Naive thymus-derived CD4-positive, alpha-beta T cell (primary cell): Measurements from ENCODE around the gene HNRNPF. TPM values are rescaled to one million over a fixed set of nuclear protein-coding genes. Genes with fewer than 3 reads are reported as not detected.
A peak's percentile ranks its signal among the peaks of the same experiment; 100 is the strongest.
"Not testable (repeated sequence)": the region's sequence is repeated elsewhere in the genome, so short reads cannot be mapped to it uniquely, and the experiment has no call there.

Experiments
- ATAC-seq: fragments of 150-1000 bp; cut with Tn5 transposase; 2 replicates; pipeline ENCODE4 v1.10.0; 2021; ENCODE audit warnings: mild to moderate bottlenecking, moderate library complexity
- CTCF ChIA-PET: fragments of 350-600 bp; sonication (Branson Sonifier 250); formaldehyde crosslinking; loops from one replicate; lab custom pipeline; 2021; ENCODE audit warnings: antibody characterized with exemption; lab: Charles Lee
- POLR2A ChIA-PET: fragments of 350-600 bp; sonication (Branson Sonifier 250); formaldehyde crosslinking; loops from one replicate; lab custom pipeline; 2021; ENCODE audit warnings: antibody characterized with exemption, inconsistent platforms; lab: Charles Lee
- DNase-seq, 9 donors: peaks; one replicate each; pipeline versions ENCODE4 v3.0.0 to v3.0.0-alpha.2; 2020 to 2022; ENCODE audit warnings: mixed read lengths in 1 of 9
- H3K27ac ChIP-seq: one replicate; pipeline ENCODE4 v1.7.0; 2013; ENCODE audit warnings: mild to moderate bottlenecking, low read depth, low read length, moderate library complexity
- H3K27me3 ChIP-seq, 2 donors: one replicate each; pipeline ENCODE4 v1.7.0; 2013; ENCODE audit warnings: low read length in 2 of 2, mild to moderate bottlenecking in 2 of 2, moderate library complexity in 2 of 2; ENCODE audit not compliant: control insufficient read depth in 2 of 2, insufficient read depth in 2 of 2
- H3K36me3 ChIP-seq, 3 experiments: 1 replicate in 2 of 3; 2 replicates in 1 of 3; pipeline ENCODE4 v1.7.0; 2013; ENCODE audit warnings: low read length in 3 of 3, mild to moderate bottlenecking in 3 of 3, moderate library complexity in 1 of 3; ENCODE audit not compliant: insufficient read depth in 3 of 3, control insufficient read depth in 2 of 3
- H3K4me1 ChIP-seq, 2 donors: one replicate each; pipeline ENCODE4 v1.7.0; 2013; ENCODE audit warnings: low read length in 2 of 2, mild to moderate bottlenecking in 2 of 2, moderate library complexity in 1 of 2; ENCODE audit not compliant: control insufficient read depth in 2 of 2, insufficient read depth in 2 of 2
- H3K4me3 ChIP-seq: 2 replicates; pipeline ENCODE4 v1.7.0; 2013; ENCODE audit warnings: mild to moderate bottlenecking, low read length
- H3K9me3 ChIP-seq, 3 experiments: 1 replicate in 2 of 3; 2 replicates in 1 of 3; pipeline ENCODE4 v1.7.0; 2013; ENCODE audit warnings: low read length in 3 of 3; ENCODE audit not compliant: control insufficient read depth in 2 of 3
- H3K27ac Mint-ChIP-seq, 9 donors: one replicate each; pipeline ENCODE4 v1.8.0; 2020 to 2022; ENCODE audit warnings: mixed read lengths in 9 of 9, mild to moderate bottlenecking in 8 of 9, moderate library complexity in 5 of 9, inconsistent platforms in 2 of 9
- H3K27me3 Mint-ChIP-seq, 5 donors: one replicate each; pipeline ENCODE4 v1.8.0; 2021 to 2022; ENCODE audit warnings: mixed read lengths in 5 of 5, mild to moderate bottlenecking in 1 of 5
- H3K36me3 Mint-ChIP-seq, 5 donors: one replicate each; pipeline ENCODE4 v1.8.0; 2020 to 2022; ENCODE audit warnings: mixed read lengths in 5 of 5, mild to moderate bottlenecking in 3 of 5, inconsistent platforms in 1 of 5
- H3K4me1 Mint-ChIP-seq, 7 donors: one replicate each; pipeline ENCODE4 v1.8.0; 2020 to 2022; ENCODE audit warnings: mixed read lengths in 7 of 7, mild to moderate bottlenecking in 3 of 7, inconsistent platforms in 1 of 7
- H3K4me3 Mint-ChIP-seq, 10 donors: one replicate each; pipeline ENCODE4 v1.8.0; 2020 to 2022; ENCODE audit warnings: mild to moderate bottlenecking in 10 of 10, mixed read lengths in 10 of 10, moderate library complexity in 6 of 10, inconsistent platforms in 2 of 10
- H3K9me3 Mint-ChIP-seq, 11 donors: one replicate each; pipeline ENCODE4 v1.8.0; 2020 to 2022; ENCODE audit warnings: mixed read lengths in 11 of 11, mild to moderate bottlenecking in 4 of 11, inconsistent platforms in 1 of 11, moderate library complexity in 1 of 11
- intact Hi-C, 2 donors: fragments of 100-400 bp; cut with micrococcal nuclease; formaldehyde crosslinking; loops; one replicate each; pipeline ENCODE4 v1.15.1; 2023
- polyA plus RNA-seq, 2 donors: library from polyadenylated mRNA; unstranded; fragments of 300-500 nt; fragmentation: Illumina TruSeq; gene quantifications; one replicate each; pipeline ENCODE4 v1.2.3, GENCODE V29; 2021
- total RNA-seq, 6 experiments: library from RNA in 5 of 6; stranded (reverse) in 5 of 6; gene quantifications; 1 replicate in 5 of 6; 2 replicates in 1 of 6; pipeline ENCODE4 v1.2.3 and lab custom pipeline; 2021 to 2026

HNRNPF gene
- total and polyA plus RNA-seq, 7 experiments from 2014 or later = 88.1 to 449 (median 173) TPM

- Mint-ChIP-seq H3K4me1 (peaks cover 50 to 88% (median 74%) of the 10 kb centered on the region in 7 donors), H3K27ac (peak overlapping the region; percentile 1 to 97 (median 94)), H3K36me3 (peaks cover 8 to 56% (median 26%) of the 10 kb centered on the region in 5 donors), H3K9me3 (peaks cover 0 to 3% (median 0%) of the 10 kb centered on the region in 11 donors), H3K27me3 (no peaks in the 10 kb centered on the region), H3K4me3 (peak overlapping the region in 1 of 10 donors; percentile 16)
- Histone ChIP-seq H3K4me3 (no peak overlapping the region), H3K27me3 (no peaks in the 10 kb centered on the region), H3K4me1 (peaks cover 39 to 52% of the 10 kb centered on the region in 2 donors), H3K36me3 (peaks cover 20 to 66% (median 22%) of the 10 kb centered on the region in 3 experiments), H3K9me3 (no peaks in the 10 kb centered on the region), H3K27ac (peak overlapping the region; percentile 89)
- DNase-seq (no peak), ATAC-seq (no peak)
- CTCF ChIA-PET = no interaction called here
- intact Hi-C loops = no loop called here
- POLR2A ChIA-PET = interaction anchor here (0.5 to 4.2 kb wide), 10 partner anchors 10 to 598 kb away, joined by 3 to 31 read pairs (median 4); partner anchors contain the start of gene ZNF487
These were observed 15.2 kb downstream of the HNRNPF start for GRCh38 chr10:43393606-43394360.

- DNase-seq, ATAC-seq, H3K27me3 Mint-ChIP-seq, CTCF ChIA-PET, H3K27me3 ChIP-seq, H3K9me3 Mint-ChIP-seq, intact Hi-C loops, H3K9me3 ChIP-seq, H3K4me3 ChIP-seq: not testable (repeated sequence)
- peaks cover 22 to 71% (median 26%) of the 10 kb centered on the region in 3 experiments for H3K36me3 ChIP-seq
- peaks cover 12 to 61% (median 32%) of the 10 kb centered on the region in 5 donors for H3K36me3 Mint-ChIP-seq
- POLR2A ChIA-PET = interaction anchor here (0.5 to 4.2 kb wide), 4 partner anchors 21 to 59 kb away, joined by 3 to 20 read pairs (median 4); no protein-coding TSS in a partner anchor
- H3K4me1 ChIP-seq = peaks cover 39 to 52% of the 10 kb centered on the region in 2 donors
- H3K4me1 Mint-ChIP-seq = peaks cover 50 to 88% (median 76%) of the 10 kb centered on the region in 7 donors
- peak overlapping the region; percentile 14 to 97 (median 75) for H3K27ac Mint-ChIP-seq
- H3K27ac ChIP-seq = peak overlapping the region; percentile 89
- peak overlapping the region in 2 of 10 donors; percentile 3 to 9 for H3K4me3 Mint-ChIP-seq
These were observed 15.8 kb downstream of the HNRNPF start for GRCh38 chr10:43393186-43393585.

- peaks cover 49 to 88% (median 76%) of the 10 kb centered on the region in 7 donors for H3K4me1 Mint-ChIP-seq
- H3K27me3 ChIP-seq = no peaks in the 10 kb centered on the region
- no peak for ATAC-seq
- peak overlapping the region; percentile 14 to 97 (median 75) for H3K27ac Mint-ChIP-seq
- intact Hi-C loops = no loop called here
- POLR2A ChIA-PET = interaction anchor here (1.0 kb wide), 1 partner anchor 59 kb away, joined by 4 read pairs; no protein-coding TSS in a partner anchor
- H3K9me3 ChIP-seq = no peaks in the 10 kb centered on the region
- H3K27ac ChIP-seq = peak overlapping the region; percentile 42
- CTCF ChIA-PET = no interaction called here
- H3K36me3 ChIP-seq = peaks cover 26 to 75% (median 31%) of the 10 kb centered on the region in 3 experiments
- no peaks in the 10 kb centered on the region for H3K27me3 Mint-ChIP-seq
- no peak for DNase-seq
- H3K4me1 ChIP-seq = peaks cover 36 to 52% of the 10 kb centered on the region in 2 donors
- H3K4me3 Mint-ChIP-seq = peak overlapping the region in 2 of 10 donors; percentile 3 to 9
- H3K36me3 Mint-ChIP-seq = peaks cover 12 to 58% (median 32%) of the 10 kb centered on the region in 5 donors
- H3K4me3 ChIP-seq = no peak overlapping the region
- H3K9me3 Mint-ChIP-seq = peaks cover 0 to 3% (median 0%) of the 10 kb centered on the region in 11 donors
These were observed 16.2 kb downstream of the HNRNPF start for GRCh38 chr10:43392748-43393147.

GRCh38 chr10:43391496-43391895 is 17.5 kb downstream of the HNRNPF start:
- H3K4me3 Mint-ChIP-seq = no peak overlapping the region
- ATAC-seq = no peak
- Histone ChIP-seq H3K27me3 (no peaks in the 10 kb centered on the region), H3K9me3 (no peaks in the 10 kb centered on the region), H3K4me3 (no peak overlapping the region), H3K4me1 (peaks cover 35 to 52% of the 10 kb centered on the region in 2 donors), H3K36me3 (peaks cover 37 to 88% (median 39%) of the 10 kb centered on the region in 3 experiments), H3K27ac (peak overlapping the region; percentile 46)
- no peak for DNase-seq
- H3K36me3 Mint-ChIP-seq = peaks cover 18 to 67% (median 39%) of the 10 kb centered on the region in 5 donors
- CTCF ChIA-PET = interaction anchor here (1.3 to 1.6 kb wide), 3 partner anchors 16 to 71 kb away, joined by 3 to 4 read pairs (median 4); no protein-coding TSS in a partner anchor
- peaks cover 0 to 2% (median 0%) of the 10 kb centered on the region in 11 donors for H3K9me3 Mint-ChIP-seq
- POLR2A ChIA-PET = interaction anchor here (0.6 to 1.6 kb wide), 4 partner anchors 9 to 750 kb away, joined by 3 to 5 read pairs (median 4); no protein-coding TSS in a partner anchor
- peak overlapping the region in 7 of 9 donors; percentile 36 to 97 (median 77) for H3K27ac Mint-ChIP-seq
- peaks cover 50 to 92% (median 82%) of the 10 kb centered on the region in 7 donors for H3K4me1 Mint-ChIP-seq
- intact Hi-C loops = loop anchor here in 1 of 2 donors (2.0 kb wide), 1 partner anchor 71 kb away; no protein-coding TSS in a partner anchor
- H3K27me3 Mint-ChIP-seq = no peaks in the 10 kb centered on the region

- no peaks in the 10 kb centered on the region for H3K27me3 Mint-ChIP-seq
- ChIA-PET CTCF (interaction anchor here (0.8 to 1.6 kb wide), 5 partner anchors 11 to 72 kb away, joined by 3 to 4 read pairs (median 4); no protein-coding TSS in a partner anchor), POLR2A (interaction anchor here (0.8 to 1.6 kb wide), 5 partner anchors 10 to 61 kb away, joined by 3 to 5 read pairs (median 4); no protein-coding TSS in a partner anchor)
- no peaks in the 10 kb centered on the region for H3K9me3 Mint-ChIP-seq
- ATAC-seq (peak; percentile 67), DNase-seq (peak in 5 of 9 donors; percentile 17 to 36 (median 23))
- H3K27ac ChIP-seq = peak overlapping the region; percentile 55
- H3K36me3 ChIP-seq = peaks cover 38 to 93% (median 40%) of the 10 kb centered on the region in 3 experiments
- no peaks in the 10 kb centered on the region for H3K9me3 ChIP-seq
- peaks cover 46 to 87% (median 78%) of the 10 kb centered on the region in 7 donors for H3K4me1 Mint-ChIP-seq
- H3K4me3 ChIP-seq = no peak overlapping the region
- H3K27ac Mint-ChIP-seq = peak overlapping the region in 8 of 9 donors; percentile 34 to 86 (median 69)
- peaks cover 18 to 61% (median 38%) of the 10 kb centered on the region in 5 donors for H3K36me3 Mint-ChIP-seq
- H3K4me3 Mint-ChIP-seq = peak overlapping the region in 1 of 10 donors; percentile 8
- intact Hi-C loops = loop anchor here (1.0 to 2.0 kb wide), 2 partner anchors 72 kb away; no protein-coding TSS in a partner anchor
- no peaks in the 10 kb centered on the region for H3K27me3 ChIP-seq
- H3K4me1 ChIP-seq = peaks cover 29 to 51% of the 10 kb centered on the region in 2 donors
These were observed 18.2 kb downstream of the HNRNPF start for GRCh38 chr10:43390759-43391158.

GRCh38 chr10:43390333-43390732 is 18.7 kb downstream of the HNRNPF start:
- Histone ChIP-seq H3K27me3 (no peaks in the 10 kb centered on the region), H3K27ac (peak overlapping the region; percentile 55), H3K4me1 (peaks cover 24 to 47% of the 10 kb centered on the region in 2 donors), H3K9me3 (no peaks in the 10 kb centered on the region), H3K4me3 (no peak overlapping the region), H3K36me3 (peaks cover 38 to 89% (median 43%) of the 10 kb centered on the region in 3 experiments)
- ATAC-seq (no peak), DNase-seq (no peak)
- no peaks in the 10 kb centered on the region for H3K9me3 Mint-ChIP-seq
- ChIA-PET CTCF (interaction anchor here (0.8 to 1.6 kb wide), 5 partner anchors 10 to 72 kb away, joined by 3 to 4 read pairs (median 4); no protein-coding TSS in a partner anchor), POLR2A (interaction anchor here (0.8 to 1.6 kb wide), 4 partner anchors 15 to 62 kb away, joined by 3 to 5 read pairs (median 4); no protein-coding TSS in a partner anchor)
- H3K27ac Mint-ChIP-seq = peak overlapping the region in 8 of 9 donors; percentile 34 to 86 (median 69)
- H3K27me3 Mint-ChIP-seq = no peaks in the 10 kb centered on the region
- intact Hi-C loops = loop anchor here (1.0 to 2.0 kb wide), 2 partner anchors 72 kb away; no protein-coding TSS in a partner anchor
- H3K36me3 Mint-ChIP-seq = peaks cover 18 to 57% (median 34%) of the 10 kb centered on the region in 5 donors
- peaks cover 42 to 86% (median 76%) of the 10 kb centered on the region in 7 donors for H3K4me1 Mint-ChIP-seq
- peak overlapping the region in 1 of 10 donors; percentile 8 for H3K4me3 Mint-ChIP-seq
